Measurements from ENCODE around the gene DAZAP1.
"Not testable (repeated sequence)": the region's sequence is repeated elsewhere in the genome, so short reads cannot be mapped to it uniquely, and the experiment has no call there.

Gene DAZAP1

GRCh38 chr19:1426736-1427135, 19.4 kb downstream of the DAZAP1 start:
- no peak for DNase-seq (ENCODE audit: low read depth)

- DNase-seq (ENCODE audit: low read depth) = no peak
Observed at GRCh38 chr19:1427221-1427920, 20.0 kb downstream of the DAZAP1 start.

- no peak for DNase-seq (ENCODE audit: low read depth)
Observed at GRCh38 chr19:1428738-1429391, 21.5 kb downstream of the DAZAP1 start.

- DNase-seq (ENCODE audit: low read depth) = no peak
Observed at GRCh38 chr19:1429750-1430149, 22.4 kb downstream of the DAZAP1 start.

- DNase-seq (ENCODE audit: low read depth) = no peak
Observed at GRCh38 chr19:1430246-1430645, 22.9 kb downstream of the DAZAP1 start.

- no peak for DNase-seq (ENCODE audit: low read depth)
Observed at GRCh38 chr19:1431759-1432506, 24.5 kb downstream of the DAZAP1 start.

GRCh38 chr19:1432507-1432887, 25.1 kb downstream of the DAZAP1 start:
- DNase-seq (ENCODE audit: low read depth) = no peak

GRCh38 chr19:1433119-1434039, 26.0 kb downstream of the DAZAP1 start:
- no peak for DNase-seq (ENCODE audit: low read depth)

- DNase-seq (ENCODE audit: low read depth) = no peak
Observed at GRCh38 chr19:1434040-1434366, 26.6 kb downstream of the DAZAP1 start.

GRCh38 chr19:1434577-1435060, 27.2 kb downstream of the DAZAP1 start:
- no peak for DNase-seq (ENCODE audit: low read depth)

GRCh38 chr19:1435378-1435989, 28.1 kb downstream of the DAZAP1 start:
- no peak for DNase-seq (ENCODE audit: low read depth)

- DNase-seq (ENCODE audit: low read depth) = no peak
Observed at GRCh38 chr19:1437609-1438008, 30.2 kb downstream of the DAZAP1 start.

- DNase-seq (ENCODE audit: low read depth) = peak; percentile 81
Observed at GRCh38 chr19:1438035-1438932, 30.9 kb downstream of the DAZAP1 start, which contains the start of gene RPS15. Gene RPS15, plus strand, starts transcription at chr19:1438396. Its CDS starts 30 bp downstream, at chr19:1438426.

- DNase-seq (ENCODE audit: low read depth) = no peak
Observed at GRCh38 chr19:1438933-1439354, 31.6 kb downstream of the DAZAP1 start.

GRCh38 chr19:1439525-1440417, 32.4 kb downstream of the DAZAP1 start:
- DNase-seq (ENCODE audit: low read depth) = not testable (repeated sequence)

GRCh38 chr19:1440418-1440801, 33.0 kb downstream of the DAZAP1 start:
- no peak for DNase-seq (ENCODE audit: low read depth)

GRCh38 chr19:1441022-1441426, 33.6 kb downstream of the DAZAP1 start:
- no peak for DNase-seq (ENCODE audit: low read depth)

GRCh38 chr19:1441677-1442438, 34.5 kb downstream of the DAZAP1 start:
- DNase-seq (ENCODE audit: low read depth) = no peak

Data from stimulated activated CD8-positive, alpha-beta memory T cell treated with anti-CD3 and anti-CD28 coated beads, Interleukin-7, amount 100 ng/mL, for 24 hours (primary cell).